Measurements from ENCODE around the gene POLR2J2. TPM values are rescaled to one million over a fixed set of nuclear protein-coding genes. Genes with fewer than 3 reads are reported as not detected.
"Not testable (repeated sequence)": the region's sequence is repeated elsewhere in the genome, so short reads cannot be mapped to it uniquely, and the experiment has no call there.

The POLR2J2 gene
- total RNA-seq (56.4 TPM), polyA plus RNA-seq (1 to 10 TPM; 1.3 to 3.3 (median 1.9) TPM)

GRCh38 chr7:102671166-102671955, at the start of gene POLR2J2:
Gene POLR2J2, minus strand, starts transcription at chr7:102671663. Its CDS starts 62 bp downstream, at chr7:102671601.
- not testable (repeated sequence) for H3K27me3 Mint-ChIP-seq; H3K9me3 ChIP-seq (ENCODE audit: control insufficient read depth in 2 of 2, low read length in 2 of 2); H3K36me3 ChIP-seq (ENCODE audit: control insufficient read depth, insufficient read depth, low read length); H3K27me3 ChIP-seq (ENCODE audit: control insufficient read depth, insufficient read depth, low read length); H3K4me1 Mint-ChIP-seq; H3K4me1 ChIP-seq (ENCODE audit: control insufficient read depth, insufficient read depth, low read length, poor library complexity, severe bottlenecking); H3K36me3 Mint-ChIP-seq; H3K9me3 Mint-ChIP-seq; H3K27ac ChIP-seq (ENCODE audit: insufficient read depth, low read length, poor library complexity, severe bottlenecking); H3K4me3 ChIP-seq (ENCODE audit: low read depth, low read length)
- DNase-seq (peak in 2 of 3 donors; percentile 40 to 90), ATAC-seq (ENCODE audit: low read depth in 2 of 2) (peak; percentile 70 to 73)
- peak within 1 kb of the TSS in 1 of 3 donors; percentile 51 for H3K27ac Mint-ChIP-seq
- peak within 1 kb of the TSS in 3 of 4 donors; percentile 77 to 86 (median 84) for H3K4me3 Mint-ChIP-seq

GRCh38 chr7:102718491-102718890, 47.0 kb upstream of the POLR2J2 start:
- H3K4me1 Mint-ChIP-seq; H3K9me3 Mint-ChIP-seq; H3K9me3 ChIP-seq (ENCODE audit: control insufficient read depth in 2 of 2, low read length in 2 of 2); H3K27me3 Mint-ChIP-seq; H3K4me1 ChIP-seq (ENCODE audit: control insufficient read depth, insufficient read depth, low read length, poor library complexity, severe bottlenecking); H3K4me3 Mint-ChIP-seq; H3K27ac ChIP-seq (ENCODE audit: insufficient read depth, low read length, poor library complexity, severe bottlenecking); H3K36me3 ChIP-seq (ENCODE audit: control insufficient read depth, insufficient read depth, low read length); H3K27ac Mint-ChIP-seq; ATAC-seq (ENCODE audit: low read depth in 2 of 2); H3K27me3 ChIP-seq (ENCODE audit: control insufficient read depth, insufficient read depth, low read length); DNase-seq; H3K36me3 Mint-ChIP-seq; H3K4me3 ChIP-seq (ENCODE audit: low read depth, low read length): not testable (repeated sequence)

GRCh38 chr7:102715718-102716117, 44.3 kb upstream of the POLR2J2 start:
- not testable (repeated sequence) for H3K36me3 ChIP-seq (ENCODE audit: control insufficient read depth, insufficient read depth, low read length); H3K27me3 ChIP-seq (ENCODE audit: control insufficient read depth, insufficient read depth, low read length); H3K27me3 Mint-ChIP-seq; H3K4me1 ChIP-seq (ENCODE audit: control insufficient read depth, insufficient read depth, low read length, poor library complexity, severe bottlenecking); H3K27ac Mint-ChIP-seq; H3K4me3 Mint-ChIP-seq; H3K9me3 Mint-ChIP-seq; H3K4me3 ChIP-seq (ENCODE audit: low read depth, low read length); H3K9me3 ChIP-seq (ENCODE audit: control insufficient read depth in 2 of 2, low read length in 2 of 2); H3K36me3 Mint-ChIP-seq
- H3K27ac ChIP-seq (ENCODE audit: insufficient read depth, low read length, poor library complexity, severe bottlenecking), result peak overlapping the region; percentile 33
- H3K4me1 Mint-ChIP-seq, result peaks cover 7 to 24% (median 16%) of the 10 kb centered on the region in 4 donors
- peak in 2 of 3 donors; percentile 8 to 45 for DNase-seq
- peak; percentile 74 to 85 for ATAC-seq (ENCODE audit: low read depth in 2 of 2)

- not testable (repeated sequence) for H3K9me3 ChIP-seq (ENCODE audit: control insufficient read depth in 2 of 2, low read length in 2 of 2); H3K27ac Mint-ChIP-seq; H3K4me1 ChIP-seq (ENCODE audit: control insufficient read depth, insufficient read depth, low read length, poor library complexity, severe bottlenecking); H3K27me3 ChIP-seq (ENCODE audit: control insufficient read depth, insufficient read depth, low read length); H3K36me3 Mint-ChIP-seq; H3K4me3 ChIP-seq (ENCODE audit: low read depth, low read length); H3K4me3 Mint-ChIP-seq; H3K36me3 ChIP-seq (ENCODE audit: control insufficient read depth, insufficient read depth, low read length); H3K27me3 Mint-ChIP-seq; H3K9me3 Mint-ChIP-seq
- ATAC-seq (ENCODE audit: low read depth in 2 of 2) (peak; percentile 48 to 57), DNase-seq (peak in 1 of 3 donors; percentile 29)
- H3K4me1 Mint-ChIP-seq, result peaks cover 7 to 24% (median 16%) of the 10 kb centered on the region in 4 donors
- peak overlapping the region; percentile 47 for H3K27ac ChIP-seq (ENCODE audit: insufficient read depth, low read length, poor library complexity, severe bottlenecking)
Observed at GRCh38 chr7:102714774-102715522, 43.5 kb upstream of the POLR2J2 start.

GRCh38 chr7:102713691-102714080, 42.2 kb upstream of the POLR2J2 start:
- H3K36me3 ChIP-seq (ENCODE audit: control insufficient read depth, insufficient read depth, low read length); H3K4me3 ChIP-seq (ENCODE audit: low read depth, low read length); H3K4me1 ChIP-seq (ENCODE audit: control insufficient read depth, insufficient read depth, low read length, poor library complexity, severe bottlenecking); H3K27me3 ChIP-seq (ENCODE audit: control insufficient read depth, insufficient read depth, low read length); H3K9me3 Mint-ChIP-seq; H3K27me3 Mint-ChIP-seq; H3K36me3 Mint-ChIP-seq; H3K9me3 ChIP-seq (ENCODE audit: control insufficient read depth in 2 of 2, low read length in 2 of 2); DNase-seq: not testable (repeated sequence)
- peak; percentile 36 to 40 for ATAC-seq (ENCODE audit: low read depth in 2 of 2)
- H3K27ac Mint-ChIP-seq, result peak overlapping the region in 2 of 3 donors; percentile 85 to 89
- H3K4me3 Mint-ChIP-seq, result peak overlapping the region in 2 of 4 donors; percentile 58 to 59
- peaks cover 7 to 24% (median 16%) of the 10 kb centered on the region in 4 donors for H3K4me1 Mint-ChIP-seq
- peak overlapping the region; percentile 53 for H3K27ac ChIP-seq (ENCODE audit: insufficient read depth, low read length, poor library complexity, severe bottlenecking)

GRCh38 chr7:102713011-102713690, 41.7 kb upstream of the POLR2J2 start:
- Mint-ChIP-seq H3K4me3 (peak overlapping the region; percentile 45 to 59 (median 52)), H3K4me1 (peaks cover 7 to 24% (median 16%) of the 10 kb centered on the region in 4 donors), H3K27ac (peak overlapping the region; percentile 79 to 89 (median 85))
- not testable (repeated sequence) for H3K36me3 ChIP-seq (ENCODE audit: control insufficient read depth, insufficient read depth, low read length); H3K9me3 Mint-ChIP-seq; H3K36me3 Mint-ChIP-seq; H3K27me3 Mint-ChIP-seq; H3K9me3 ChIP-seq (ENCODE audit: control insufficient read depth in 2 of 2, low read length in 2 of 2); H3K27me3 ChIP-seq (ENCODE audit: control insufficient read depth, insufficient read depth, low read length); H3K4me1 ChIP-seq (ENCODE audit: control insufficient read depth, insufficient read depth, low read length, poor library complexity, severe bottlenecking)
- peak in 2 of 3 donors; percentile 17 to 67 for DNase-seq
- ATAC-seq (ENCODE audit: low read depth in 2 of 2), result peak; percentile 53 to 59
- Histone ChIP-seq H3K27ac (ENCODE audit: insufficient read depth, low read length, poor library complexity, severe bottlenecking) (peak overlapping the region; percentile 53), H3K4me3 (ENCODE audit: low read depth, low read length) (peak overlapping the region; percentile 16)

GRCh38 chr7:102698962-102699750, 27.7 kb upstream of the POLR2J2 start:
- H3K27ac Mint-ChIP-seq, result peak overlapping the region in 1 of 3 donors; percentile 48
- not testable (repeated sequence) for H3K27me3 ChIP-seq (ENCODE audit: control insufficient read depth, insufficient read depth, low read length); H3K4me1 ChIP-seq (ENCODE audit: control insufficient read depth, insufficient read depth, low read length, poor library complexity, severe bottlenecking); H3K9me3 Mint-ChIP-seq; H3K4me3 ChIP-seq (ENCODE audit: low read depth, low read length); H3K27me3 Mint-ChIP-seq; DNase-seq; H3K4me3 Mint-ChIP-seq; H3K4me1 Mint-ChIP-seq; ATAC-seq (ENCODE audit: low read depth in 2 of 2); H3K27ac ChIP-seq (ENCODE audit: insufficient read depth, low read length, poor library complexity, severe bottlenecking); H3K36me3 ChIP-seq (ENCODE audit: control insufficient read depth, insufficient read depth, low read length); H3K9me3 ChIP-seq (ENCODE audit: control insufficient read depth in 2 of 2, low read length in 2 of 2); H3K36me3 Mint-ChIP-seq

All from CD4-positive, CD25-positive, alpha-beta regulatory T cell (primary cell).